Measurements from ENCODE around the gene ZNF526.

ZNF526 gene

GRCh38 chr19:42224940-42225717 is 5.0 kb downstream of the ZNF526 start:
- DNase-seq, result no peak

GRCh38 chr19:42225718-42226292 is 5.7 kb downstream of the ZNF526 start:
- DNase-seq, result no peak

GRCh38 chr19:42226886-42227285 is 6.8 kb downstream of the ZNF526 start:
- DNase-seq, result no peak

GRCh38 chr19:42228641-42229040 is 8.5 kb downstream of the ZNF526 start:
- DNase-seq, result no peak

- no peak for DNase-seq
These were observed 9.3 kb downstream of the ZNF526 start for GRCh38 chr19:42229301-42229854.

- DNase-seq, result no peak
These were observed 9.8 kb downstream of the ZNF526 start for GRCh38 chr19:42229855-42230351.

- no peak for DNase-seq
These were observed 10.5 kb downstream of the ZNF526 start for GRCh38 chr19:42230571-42230970.

GRCh38 chr19:42232435-42232834 is 12.3 kb downstream of the ZNF526 start:
- no peak for DNase-seq

- no peak for DNase-seq
These were observed 13.0 kb downstream of the ZNF526 start for GRCh38 chr19:42233106-42233505.

GRCh38 chr19:42233678-42234292 is 13.7 kb downstream of the ZNF526 start:
- no peak for DNase-seq

GRCh38 chr19:42234364-42234763 is 14.3 kb downstream of the ZNF526 start:
- no peak for DNase-seq

- no peak for DNase-seq
These were observed 15.1 kb downstream of the ZNF526 start for GRCh38 chr19:42235181-42235580.

GRCh38 chr19:42239544-42240220 is 19.6 kb downstream of the ZNF526 start:
- no peak for DNase-seq

GRCh38 chr19:42241279-42241678 is 21.2 kb downstream of the ZNF526 start:
- no peak for DNase-seq

GRCh38 chr19:42242069-42242511 is 22.0 kb downstream of the ZNF526 start:
- no peak for DNase-seq

GRCh38 chr19:42242512-42243409 is 22.6 kb downstream of the ZNF526 start, which contains the start of gene GSK3A:
Gene GSK3A, minus strand, starts transcription at chr19:42242602. Its CDS starts 137 bp downstream, at chr19:42242465.
- DNase-seq, result peak; percentile 97 to 100 (median 100)

GRCh38 chr19:42244347-42245220 is 24.5 kb downstream of the ZNF526 start:
- DNase-seq, result peak; percentile 57 to 96 (median 91)

GRCh38 chr19:42245231-42245630 is 25.1 kb downstream of the ZNF526 start:
- DNase-seq, result no peak

- peak in 11 of 14 donors; percentile 46 to 90 (median 69) for DNase-seq
These were observed 26.2 kb downstream of the ZNF526 start for GRCh38 chr19:42246143-42246921.
